Right atrium auricular region (tissue), 2 donors: Measurements from ENCODE around the gene INHBE. TPM values are rescaled to one million over a fixed set of nuclear protein-coding genes. Genes with fewer than 3 reads are reported as not detected.
A peak's percentile ranks its signal among the peaks of the same experiment; 100 is the strongest.

Experiments used
- DNase-seq: peaks from one replicate; pipeline ENCODE4 v3.0.0-alpha.2; 2019; ENCODE audit warnings: low spot score
- H3K27ac ChIP-seq, 2 donors: fragments of 200-600 bp; sonication (generic); 1 replicate in 1 of 2; 2 replicates in 1 of 2; pipeline ENCODE4 v1.5.1; 2016 to 2019
- H3K27me3 ChIP-seq, 2 donors: fragments of 200-600 bp; sonication (generic); one replicate each; pipeline versions ENCODE4 v1.5.1 to v1.6.0; 2017 to 2019
- H3K36me3 ChIP-seq: fragments of 200-600 bp; sonication (generic); one replicate; pipeline ENCODE4 v1.5.1; 2016
- H3K4me1 ChIP-seq, 2 donors: fragments of 200-600 bp; sonication (generic); one replicate each; pipeline versions ENCODE4 v1.5.1 to v1.6.0; 2017 to 2019
- H3K4me3 ChIP-seq, 2 donors: fragments of 200-600 bp; sonication (generic); 1 replicate in 1 of 2; 2 replicates in 1 of 2; pipeline ENCODE4 v1.5.1; 2017 to 2019; ENCODE audit warnings: mild to moderate bottlenecking in 1 of 2, moderate library complexity in 1 of 2
- H3K9me3 ChIP-seq, 2 donors: fragments of 200-600 bp; sonication (generic); one replicate each; pipeline ENCODE4 v1.5.1; 2019
- CTCF ChIP-seq, 2 donors: fragments of 200-600 bp; sonication (generic); IDR thresholded peaks; one replicate each; pipeline ENCODE4 v1.5.1; 2019; ENCODE audit warnings: antibody characterized with exemption in 2 of 2
- total RNA-seq, 2 donors: library from RNA; depleted of rRNA; stranded (reverse); fragments of >200 nt; gene quantifications; one replicate each; pipeline ENCODE4 v1.1.0, GENCODE V29; 2016

Gene INHBE
- total RNA-seq, 2 donors from 2014 or later: not detected

GRCh38 chr12:57473392-57473791 is 18.3 kb downstream of the INHBE start:
- Histone ChIP-seq H3K4me1 (peaks cover 0 to 18% of the 10 kb centered on the region in 2 donors), H3K4me3 (no peak overlapping the region), H3K27ac (no peak overlapping the region), H3K36me3 (no peaks in the 10 kb centered on the region), H3K9me3 (no peaks in the 10 kb centered on the region), H3K27me3 (peaks cover 16 to 24% of the 10 kb centered on the region in 2 donors)
- TF ChIP-seq CTCF (IDR thresholded peaks at IDR 0.05): no peak
- no peak for DNase-seq

- TF ChIP-seq CTCF (IDR thresholded peaks at IDR 0.05): no peak
- Histone ChIP-seq H3K4me3 (no peak overlapping the region), H3K4me1 (peaks cover 0 to 18% of the 10 kb centered on the region in 2 donors), H3K36me3 (no peaks in the 10 kb centered on the region), H3K27ac (no peak overlapping the region), H3K27me3 (peaks cover 16 to 24% of the 10 kb centered on the region in 2 donors), H3K9me3 (no peaks in the 10 kb centered on the region)
- no peak for DNase-seq
These were observed 18.8 kb downstream of the INHBE start for GRCh38 chr12:57473886-57474285.

- no peak overlapping the region for H3K4me3 ChIP-seq
- no peak overlapping the region for H3K27ac ChIP-seq
- H3K36me3 ChIP-seq: no peaks in the 10 kb centered on the region
- H3K27me3 ChIP-seq: peaks cover 16 to 24% of the 10 kb centered on the region in 2 donors
- DNase-seq: no peak
- peaks cover 0 to 18% of the 10 kb centered on the region in 2 donors for H3K4me1 ChIP-seq
- no peak for TF ChIP-seq CTCF (IDR thresholded peaks at IDR 0.05)
- no peaks in the 10 kb centered on the region for H3K9me3 ChIP-seq
These were observed 19.3 kb downstream of the INHBE start for GRCh38 chr12:57474430-57474829.

GRCh38 chr12:57474862-57475261 is 19.8 kb downstream of the INHBE start:
- H3K4me1 ChIP-seq: peaks cover 0 to 18% of the 10 kb centered on the region in 2 donors

GRCh38 chr12:57475271-57476161 is 20.4 kb downstream of the INHBE start:
- DNase-seq: no peak
- H3K27me3 ChIP-seq: peaks cover 16 to 24% of the 10 kb centered on the region in 2 donors
- no peak for TF ChIP-seq CTCF (IDR thresholded peaks at IDR 0.05)

More at GRCh38 chr12:57474862-57475261, 19.8 kb downstream of the INHBE start:
- no peak for DNase-seq
- Histone ChIP-seq H3K27ac (no peak overlapping the region), H3K9me3 (no peaks in the 10 kb centered on the region), H3K27me3 (peaks cover 16 to 24% of the 10 kb centered on the region in 2 donors), H3K36me3 (no peaks in the 10 kb centered on the region), H3K4me3 (peak overlapping the region; percentile 24 to 44)
- no peak for TF ChIP-seq CTCF (IDR thresholded peaks at IDR 0.05)

More at GRCh38 chr12:57475271-57476161, 20.4 kb downstream of the INHBE start:
- Histone ChIP-seq H3K4me1 (peaks cover 0 to 18% of the 10 kb centered on the region in 2 donors), H3K4me3 (peak overlapping the region; percentile 24 to 44), H3K36me3 (no peaks in the 10 kb centered on the region), H3K27ac (no peak overlapping the region), H3K9me3 (no peaks in the 10 kb centered on the region)
